SU-DHL-6 (cell line): ENCODE results near the gene SUSD4.

Experiments used
- H2AFZ ChIP-seq: fragments of 200-600 bp; sonication (generic); 2 replicates; pipeline ENCODE4 v1.6.1; 2014; ENCODE audit warnings: low read depth, mild to moderate bottlenecking, moderate library complexity, mixed read lengths, antibody characterized with exemption, low read length; ENCODE audit not compliant: severe bottlenecking
- H3F3A ChIP-seq: fragments of 200-600 bp; shearing (Covaris generic); 2 replicates; pipeline ENCODE4 v1.6.0; 2016; ENCODE audit warnings: antibody characterized with exemption, mild to moderate bottlenecking; ENCODE audit not compliant: insufficient read depth
- H3K27ac ChIP-seq: fragments of 200-600 bp; sonication (generic); 2 replicates; pipeline ENCODE4 v1.5.1; 2016; ENCODE audit warnings: low read depth, mild to moderate bottlenecking, low read length, moderate library complexity, mixed read lengths
- H3K27me3 ChIP-seq: fragments of 200-600 bp; sonication (generic), shearing (Covaris generic); 2 replicates; pipeline ENCODE4 v1.6.0; 2014; ENCODE audit warnings: mild to moderate bottlenecking, low read length
- H3K36me3 ChIP-seq: fragments of 200-600 bp; sonication (generic); 2 replicates; pipeline ENCODE4 v1.6.1; 2014; ENCODE audit warnings: mild to moderate bottlenecking, low read length, mixed read lengths
- H3K4me2 ChIP-seq: fragments of 300-600, 200-600 bp; shearing (Covaris generic), sonication (generic); 2 replicates; pipeline ENCODE4 v1.6.0; 2014; ENCODE audit warnings: low read length, low read depth, mild to moderate bottlenecking; ENCODE audit not compliant: poor library complexity, severe bottlenecking
- H3K4me3 ChIP-seq: fragments of 200-600 bp; sonication (generic); 2 replicates; pipeline ENCODE4 v1.5.1; 2014; ENCODE audit warnings: antibody characterized with exemption, low read length, mild to moderate bottlenecking, mixed read lengths; ENCODE audit not compliant: insufficient read depth, poor library complexity, severe bottlenecking
- H3K79me2 ChIP-seq: fragments of 200-600 bp; sonication (generic); 2 replicates; pipeline ENCODE4 v1.6.1; 2014; ENCODE audit warnings: mild to moderate bottlenecking, low read length, moderate library complexity; ENCODE audit not compliant: insufficient read depth
- H3K9ac ChIP-seq: fragments of 200-600 bp; sonication (generic); 2 replicates; pipeline ENCODE4 v1.7.0; 2014; ENCODE audit warnings: mild to moderate bottlenecking, low read length
- H3K9me2 ChIP-seq: fragments of 200-600 bp; sonication (generic); replicated peaks from 2 replicates; pipeline ENCODE4 v1.6.1; 2014; ENCODE audit warnings: low read length; ENCODE audit not compliant: insufficient read depth
- H3K9me3 ChIP-seq: fragments of 200-600 bp; sonication (generic); 2 replicates; pipeline ENCODE4 v1.6.1; 2014; ENCODE audit warnings: low read length, mixed read lengths; ENCODE audit not compliant: insufficient read depth
- H4K20me1 ChIP-seq: fragments of 200-600 bp; sonication (generic); 2 replicates; pipeline ENCODE4 v1.6.1; 2014; ENCODE audit warnings: low read depth, mild to moderate bottlenecking, antibody characterized with exemption, low read length, moderate library complexity, mixed read lengths
- CTCF ChIP-seq: fragments of 200-600 bp; sonication (generic); IDR thresholded peaks from one replicate; pipeline ENCODE4 v1.5.1; 2017; ENCODE audit warnings: antibody characterized with exemption, mild to moderate bottlenecking, low read length, moderate library complexity; ENCODE audit not compliant: insufficient read depth, poor library complexity, severe bottlenecking
- EZH2phosphoT487 ChIP-seq: fragments of 200-600 bp; sonication (generic), shearing (Covaris generic); conservative IDR thresholded peaks from 2 replicates; pipeline ENCODE4 v1.6.1; 2018; ENCODE audit warnings: mild to moderate bottlenecking, antibody characterized with exemption, low read length, moderate library complexity, mixed read lengths

The SUSD4 gene

DNA sequence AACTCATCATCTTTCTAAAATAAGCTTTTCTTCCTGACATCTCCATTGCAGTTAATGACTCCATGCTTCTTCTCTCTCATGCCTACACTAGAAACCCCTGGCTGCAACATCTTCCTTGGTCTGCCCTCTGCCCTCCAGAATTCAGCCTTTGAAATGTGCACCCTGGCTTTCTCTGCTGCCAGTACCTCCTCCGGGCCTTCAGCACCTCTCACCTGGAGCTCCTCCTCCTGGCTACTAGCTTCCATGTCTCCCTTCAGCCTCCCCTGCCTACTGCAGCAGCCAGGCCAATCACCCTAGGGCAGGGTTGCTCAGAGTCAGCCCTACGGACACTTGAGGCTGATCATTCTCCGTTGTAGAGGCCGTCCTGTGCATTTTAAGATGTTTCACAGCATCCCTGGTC lies 18.3 kb downstream of the SUSD4 start:
- TF ChIP-seq EZH2phosphoT487 (no peak), CTCF (no peak)
- Histone ChIP-seq H3K36me3 (no peaks in the 10 kb centered on the region), H4K20me1 (no peaks in the 10 kb centered on the region), H3K9me3 (no peaks in the 10 kb centered on the region), H3K9me2 (no peaks in the 10 kb centered on the region), H2AFZ (no peak overlapping the region), H3K4me2 (no peak overlapping the region), H3K27ac (no peak overlapping the region), H3F3A (no peaks in the 10 kb centered on the region), H3K27me3 (no peaks in the 10 kb centered on the region), H3K9ac (no peak overlapping the region), H3K4me3 (no peak overlapping the region), H3K79me2 (no peaks in the 10 kb centered on the region)

GRCh38 chr1:223344491-223344890 lies 19.5 kb downstream of the SUSD4 start:
- Histone ChIP-seq H3K4me2 (no peak overlapping the region), H3F3A (no peaks in the 10 kb centered on the region), H3K9me3 (no peaks in the 10 kb centered on the region), H3K27ac (no peak overlapping the region), H2AFZ (no peak overlapping the region), H3K36me3 (no peaks in the 10 kb centered on the region), H3K9ac (no peak overlapping the region), H3K9me2 (no peaks in the 10 kb centered on the region), H3K4me3 (no peak overlapping the region), H4K20me1 (no peaks in the 10 kb centered on the region), H3K27me3 (no peaks in the 10 kb centered on the region), H3K79me2 (no peaks in the 10 kb centered on the region)
- TF ChIP-seq CTCF (no peak), EZH2phosphoT487 (no peak)

DNA sequence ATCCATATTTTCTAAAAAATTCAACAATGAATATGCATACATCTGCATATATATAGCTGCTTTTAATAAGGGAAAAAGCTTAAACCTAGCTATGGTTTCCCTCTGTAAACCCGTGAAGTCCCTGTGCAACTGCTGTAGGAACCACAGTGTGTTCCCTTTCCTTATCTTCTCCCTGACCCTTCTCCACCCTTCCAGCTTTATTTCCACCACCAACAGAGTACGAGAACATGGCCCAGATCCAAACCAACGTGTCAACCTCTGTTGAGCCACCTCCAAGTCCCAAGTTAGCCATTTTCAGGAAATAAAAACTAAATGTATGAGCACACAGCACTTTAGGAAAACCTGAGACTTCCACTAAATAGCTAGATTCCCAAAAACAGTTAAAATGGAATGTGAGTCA lies 20.3 kb downstream of the SUSD4 start:
- Histone ChIP-seq H3K27me3 (no peaks in the 10 kb centered on the region), H3K9ac (no peak overlapping the region), H3K79me2 (no peaks in the 10 kb centered on the region), H3K4me3 (no peak overlapping the region), H4K20me1 (no peaks in the 10 kb centered on the region), H3K4me2 (no peak overlapping the region), H3K36me3 (no peaks in the 10 kb centered on the region), H3F3A (no peaks in the 10 kb centered on the region), H2AFZ (no peak overlapping the region), H3K27ac (no peak overlapping the region), H3K9me2 (no peaks in the 10 kb centered on the region), H3K9me3 (no peaks in the 10 kb centered on the region)
- no peak for TF ChIP-seq EZH2phosphoT487
- TF ChIP-seq CTCF: no peak

GRCh38 chr1:223341121-223341520 lies 22.9 kb downstream of the SUSD4 start:
- Histone ChIP-seq H3K9ac (no peak overlapping the region), H3K4me3 (no peak overlapping the region), H3K9me3 (no peaks in the 10 kb centered on the region), H3K4me2 (no peak overlapping the region), H3K9me2 (no peaks in the 10 kb centered on the region), H4K20me1 (no peaks in the 10 kb centered on the region), H2AFZ (no peak overlapping the region), H3K27me3 (no peaks in the 10 kb centered on the region), H3K27ac (no peak overlapping the region), H3F3A (no peaks in the 10 kb centered on the region), H3K36me3 (no peaks in the 10 kb centered on the region), H3K79me2 (no peaks in the 10 kb centered on the region)
- TF ChIP-seq CTCF (no peak), EZH2phosphoT487 (no peak)
